ENCODE measurements around the gene MROH7.

GRCh38 chr1:54666333-54666732 lies 24.7 kb downstream of the MROH7 start:
- no peak for TF ChIP-seq EZH2phosphoT487 (IDR thresholded peaks at IDR 0.05; ENCODE audit: low read depth, severe bottlenecking, unreplicated experiment)
- TF ChIP-seq, protein P1, sequence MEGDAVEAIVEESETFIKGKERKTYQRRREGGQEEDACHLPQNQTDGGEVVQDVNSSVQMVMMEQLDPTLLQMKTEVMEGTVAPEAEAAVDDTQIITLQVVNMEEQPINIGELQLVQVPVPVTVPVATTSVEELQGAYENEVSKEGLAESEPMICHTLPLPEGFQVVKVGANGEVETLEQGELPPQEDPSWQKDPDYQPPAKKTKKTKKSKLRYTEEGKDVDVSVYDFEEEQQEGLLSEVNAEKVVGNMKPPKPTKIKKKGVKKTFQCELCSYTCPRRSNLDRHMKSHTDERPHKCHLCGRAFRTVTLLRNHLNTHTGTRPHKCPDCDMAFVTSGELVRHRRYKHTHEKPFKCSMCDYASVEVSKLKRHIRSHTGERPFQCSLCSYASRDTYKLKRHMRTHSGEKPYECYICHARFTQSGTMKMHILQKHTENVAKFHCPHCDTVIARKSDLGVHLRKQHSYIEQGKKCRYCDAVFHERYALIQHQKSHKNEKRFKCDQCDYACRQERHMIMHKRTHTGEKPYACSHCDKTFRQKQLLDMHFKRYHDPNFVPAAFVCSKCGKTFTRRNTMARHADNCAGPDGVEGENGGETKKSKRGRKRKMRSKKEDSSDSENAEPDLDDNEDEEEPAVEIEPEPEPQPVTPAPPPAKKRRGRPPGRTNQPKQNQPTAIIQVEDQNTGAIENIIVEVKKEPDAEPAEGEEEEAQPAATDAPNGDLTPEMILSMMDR (IDR thresholded peaks at IDR 0.05; ENCODE audit: poor library complexity), result no peak
- TF ChIP-seq EZH2 (IDR thresholded peaks at IDR 0.05; ENCODE audit: borderline replicate concordance), result no peak
